Sigmoid colon (tissue), 7 donors: Measurements from ENCODE around the gene UBN1. TPM values are rescaled to one million over a fixed set of nuclear protein-coding genes. Genes with fewer than 3 reads are reported as not detected.
"Not testable (repeated sequence)": the region's sequence is repeated elsewhere in the genome, so short reads cannot be mapped to it uniquely, and the experiment has no call there.

Source experiments
- DNase-seq: peaks from one replicate; pipeline ENCODE4 v3.0.0-alpha.2; 2019
- H3K27ac ChIP-seq, 4 donors: fragments of 200-600 bp; sonication (generic); one replicate each; pipeline ENCODE4 v1.5.1; 2016 to 2019; ENCODE audit warnings: mild to moderate bottlenecking in 1 of 4
- H3K27me3 ChIP-seq, 3 donors: fragments of 200-600 bp; sonication (generic); one replicate each; pipeline ENCODE4 v1.5.1; 2019; ENCODE audit warnings: mild to moderate bottlenecking in 1 of 3
- H3K36me3 ChIP-seq, 4 donors: fragments of 200-600 bp; sonication (generic); one replicate each; pipeline ENCODE4 v1.5.1; 2016 to 2019
- H3K4me1 ChIP-seq, 4 donors: fragments of 200-600 bp; sonication (generic); one replicate each; pipeline ENCODE4 v1.5.1; 2017 to 2019
- H3K4me3 ChIP-seq, 4 donors: fragments of 200-600 bp; sonication (generic); one replicate each; pipeline ENCODE4 v1.5.1; 2017 to 2019; ENCODE audit warnings: mild to moderate bottlenecking in 2 of 4, moderate library complexity in 1 of 4
- H3K9me3 ChIP-seq, 4 donors: fragments of 200-600 bp in 3 of 4; sonication (generic) in 3 of 4; one replicate each; pipeline versions ENCODE4 v1.5.1 to v1.6.1; 2013 to 2019
- CTCF ChIP-seq, 4 experiments: fragments of 450-650 bp in 3 of 4; fragments of 200-600 bp in 1 of 4; IDR thresholded peaks; one replicate each; pipeline ENCODE4 v1.5.1; 2016 to 2019; ENCODE audit warnings: antibody characterized with exemption in 4 of 4, mild to moderate bottlenecking in 3 of 4, moderate library complexity in 2 of 4
- EP300 ChIP-seq, 4 donors: sonication (generic); formaldehyde crosslinking; IDR thresholded peaks; one replicate each; pipeline ENCODE4 v1.6.1; 2017; ENCODE audit warnings: antibody characterized with exemption in 4 of 4
- POLR2A ChIP-seq, 2 donors: fragments of 450-650 bp; IDR thresholded peaks; one replicate each; pipeline ENCODE4 v1.6.1; 2016; ENCODE audit warnings: antibody characterized with exemption in 2 of 2, mild to moderate bottlenecking in 2 of 2, moderate library complexity in 2 of 2
- POLR2AphosphoS5 ChIP-seq, 4 donors: sonication (generic); formaldehyde crosslinking; IDR thresholded peaks; one replicate each; pipeline ENCODE4 v1.6.1; 2017; ENCODE audit warnings: antibody characterized with exemption in 4 of 4
- WGBS, 2 donors: extraction: QIAGEN DNeasy Blood & Tissue Kit; methylation state at CpG; one replicate each; pipeline ENCODE4 v1.1.7; 2013; 5-methylcytosine and 5-hydroxymethylcytosine counted together
- intact Hi-C: fragments of 100-400 bp; cut with DNase I; formaldehyde crosslinking; loops from one replicate; pipeline ENCODE4 v1.15.1; 2023
- polyA plus RNA-seq, 3 donors: library from polyadenylated mRNA; stranded (reverse); fragments of 200-250 nt; gene quantifications; one replicate each; pipeline ENCODE4 v1.2.3, GENCODE V29; 2013
- total RNA-seq, 4 donors: library from RNA; depleted of rRNA; stranded (reverse); fragments of >200 nt; gene quantifications; one replicate each; pipeline ENCODE4 v1.1.0, GENCODE V29; 2016
- donor health status: healthy with polysubstance abuse.
- donor health status: Bipolar disorder and iron deficiency.
- donor health status: healthy.

The UBN1 gene
- total and polyA plus RNA-seq, 7 donors: 8.4 to 27.7 (median 17.8) TPM

DNA sequence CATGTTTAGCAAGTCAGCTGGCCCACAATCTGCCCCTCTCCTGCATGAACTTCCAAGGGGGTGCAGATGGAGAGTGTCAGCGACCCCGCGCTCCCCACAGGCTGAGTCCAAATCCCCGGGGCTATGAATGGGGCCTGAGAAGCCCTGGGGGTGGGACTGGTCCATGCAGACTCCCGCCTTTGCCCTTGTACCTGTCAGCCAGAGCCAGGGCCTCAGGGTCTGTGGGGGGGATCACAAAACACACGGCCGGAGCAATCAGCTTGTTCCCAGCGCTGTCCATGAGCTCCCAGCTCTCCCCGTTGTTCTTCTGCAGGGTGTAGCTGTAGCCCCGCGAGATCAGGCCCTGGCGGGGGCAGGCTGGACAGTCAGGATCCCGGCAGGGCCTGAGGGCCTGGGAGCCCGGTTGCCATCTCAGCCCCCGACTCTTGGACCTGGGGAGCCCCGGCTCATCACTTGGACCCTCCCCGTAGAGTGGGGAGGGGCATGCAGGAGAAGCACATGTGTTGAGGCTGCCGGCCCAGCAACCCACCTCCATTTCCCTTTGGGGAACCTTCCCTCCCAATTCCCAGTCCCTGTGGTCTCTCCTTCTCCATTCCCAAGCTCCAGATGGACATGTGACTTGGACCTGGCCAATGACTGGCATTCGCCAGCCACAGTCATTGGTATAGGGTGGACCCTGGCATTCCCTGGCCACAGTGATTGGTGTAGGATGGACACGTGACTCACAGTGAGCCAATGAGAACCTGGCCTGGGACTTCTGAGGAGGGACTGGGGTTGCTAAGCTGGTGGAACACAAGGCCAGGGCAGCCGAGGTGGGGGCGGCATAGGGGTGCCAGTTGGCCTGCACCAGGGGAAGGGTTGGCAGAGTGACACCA is 47.2 kb downstream of the UBN1 start:
- Histone ChIP-seq H3K36me3 (peaks cover 0 to 18% (median 0%) of the 10 kb centered on the region in 4 donors), H3K9me3 (peaks cover 0 to 2% (median 0%) of the 10 kb centered on the region in 4 donors), H3K27me3 (no peaks in the 10 kb centered on the region), H3K4me1 (peaks cover 0 to 16% (median 13%) of the 10 kb centered on the region in 4 donors), H3K4me3 (no peak overlapping the region), H3K27ac (no peak overlapping the region)
- intact Hi-C loops: no loop called here
- WGBS, 2 donors: 93 to 94% methylated on average over 22 of the region's 22 CpGs
- DNase-seq: no peak
- no peak for TF ChIP-seq EP300 (IDR thresholded peaks at IDR 0.05)
- no peak for TF ChIP-seq CTCF (IDR thresholded peaks at IDR 0.05)
- TF ChIP-seq POLR2A (IDR thresholded peaks at IDR 0.05): no peak
- no peak for TF ChIP-seq POLR2AphosphoS5 (IDR thresholded peaks at IDR 0.05)

GRCh38 chr16:4895366-4895765 is 48.1 kb downstream of the UBN1 start:
- Histone ChIP-seq H3K27me3 (no peaks in the 10 kb centered on the region), H3K9me3 (peaks cover 0 to 2% (median 0%) of the 10 kb centered on the region in 4 donors), H3K4me3 (no peak overlapping the region), H3K36me3 (peaks cover 0 to 9% (median 0%) of the 10 kb centered on the region in 4 donors), H3K27ac (no peak overlapping the region), H3K4me1 (peaks cover 0 to 16% (median 13%) of the 10 kb centered on the region in 4 donors)
- no peak for DNase-seq
- 93 to 95% methylated on average over 13 of the region's 13 CpGs for WGBS, 2 donors
- TF ChIP-seq POLR2A (IDR thresholded peaks at IDR 0.05): no peak
- TF ChIP-seq CTCF (IDR thresholded peaks at IDR 0.05): no peak
- TF ChIP-seq POLR2AphosphoS5 (IDR thresholded peaks at IDR 0.05): no peak
- intact Hi-C loops: no loop called here

GRCh38 chr16:4896761-4897160 is 49.5 kb downstream of the UBN1 start:
- H3K36me3 ChIP-seq, intact Hi-C loops, DNase-seq, H3K27ac ChIP-seq, H3K4me3 ChIP-seq, H3K9me3 ChIP-seq, H3K27me3 ChIP-seq: not testable (repeated sequence)
- H3K4me1 ChIP-seq: peaks cover 0 to 16% (median 13%) of the 10 kb centered on the region in 4 donors
- WGBS, 2 donors: 93 to 96% methylated on average over 9 of the region's 9 CpGs

GRCh38 chr16:4897328-4897727 is 50.0 kb downstream of the UBN1 start:
- Histone ChIP-seq H3K27ac (no peak overlapping the region), H3K4me3 (no peak overlapping the region), H3K9me3 (peaks cover 0 to 2% (median 0%) of the 10 kb centered on the region in 4 donors), H3K27me3 (no peaks in the 10 kb centered on the region), H3K4me1 (peaks cover 0 to 11% (median 9%) of the 10 kb centered on the region in 4 donors), H3K36me3 (no peaks in the 10 kb centered on the region)
- no peak for TF ChIP-seq POLR2AphosphoS5 (IDR thresholded peaks at IDR 0.05)
- TF ChIP-seq POLR2A (IDR thresholded peaks at IDR 0.05): no peak
- no peak for TF ChIP-seq CTCF (IDR thresholded peaks at IDR 0.05)
- TF ChIP-seq EP300 (IDR thresholded peaks at IDR 0.05): no peak
- no peak for DNase-seq
- 96% methylated on average over 7 of the region's 7 CpGs for WGBS, 2 donors
- intact Hi-C loops: no loop called here

DNA sequence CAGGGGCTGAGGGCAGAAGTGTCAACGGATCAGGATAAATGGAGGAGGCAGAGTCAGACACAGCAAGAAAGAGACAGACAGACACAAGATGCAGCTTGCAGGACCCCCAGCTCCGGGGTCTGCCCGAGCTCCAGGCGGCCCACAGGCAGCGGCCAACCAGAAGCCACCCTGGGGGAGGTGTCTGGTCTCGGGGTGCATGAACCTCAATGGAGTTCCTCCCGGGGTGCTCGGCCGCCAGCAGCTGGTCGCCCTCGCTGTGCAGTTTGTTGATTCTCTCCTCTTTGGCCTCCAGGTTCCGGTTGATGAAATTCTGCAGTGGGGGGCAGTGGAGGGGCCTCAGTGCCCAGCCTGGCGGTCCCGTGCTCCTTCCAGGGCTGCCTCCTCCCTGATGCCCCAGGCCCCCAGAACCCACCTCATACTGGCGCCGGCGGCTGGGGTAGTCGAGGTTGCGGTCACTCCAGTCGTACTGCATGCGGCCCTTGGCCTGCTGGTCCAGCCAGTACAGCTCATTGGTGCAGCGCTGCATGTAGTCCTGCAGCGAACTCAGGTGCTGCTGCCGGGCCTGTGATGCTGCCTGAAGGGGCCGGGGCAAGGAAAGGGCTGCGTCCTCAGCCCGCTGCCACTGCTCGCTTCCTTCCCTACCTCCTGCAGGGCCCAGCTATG is 51.7 kb downstream of the UBN1 start:
- Histone ChIP-seq H3K9me3 (peaks cover 0 to 2% (median 0%) of the 10 kb centered on the region in 4 donors), H3K27ac (no peak overlapping the region), H3K27me3 (no peaks in the 10 kb centered on the region), H3K4me3 (no peak overlapping the region), H3K36me3 (no peaks in the 10 kb centered on the region), H3K4me1 (no peaks in the 10 kb centered on the region)
- WGBS, 2 donors: 92 to 93% methylated on average over 28 of the region's 28 CpGs
- TF ChIP-seq POLR2AphosphoS5 (IDR thresholded peaks at IDR 0.05) (no peak), CTCF (IDR thresholded peaks at IDR 0.05) (no peak), POLR2A (IDR thresholded peaks at IDR 0.05) (no peak), EP300 (IDR thresholded peaks at IDR 0.05) (no peak)
- DNase-seq: no peak
- intact Hi-C loops: no loop called here
